ENCODE measurements around the gene MCCD1. TPM values are rescaled to one million over a fixed set of nuclear protein-coding genes. Genes with fewer than 3 reads are reported as not detected.
A peak's percentile ranks its signal among the peaks of the same experiment; 100 is the strongest.
"Not testable (repeated sequence)": the region's sequence is repeated elsewhere in the genome, so short reads cannot be mapped to it uniquely, and the experiment has no call there.

MCCD1 gene, protein sequence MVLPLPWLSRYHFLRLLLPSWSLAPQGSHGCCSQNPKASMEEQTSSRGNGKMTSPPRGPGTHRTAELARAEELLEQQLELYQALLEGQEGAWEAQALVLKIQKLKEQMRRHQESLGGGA
- polyA plus RNA-seq (2013, experiment 1 of 2; ENCODE audit: insufficient read length) = not detected
- polyA plus RNA-seq (2013, experiment 2 of 2; ENCODE audit: insufficient read length) = not detected

DNA sequence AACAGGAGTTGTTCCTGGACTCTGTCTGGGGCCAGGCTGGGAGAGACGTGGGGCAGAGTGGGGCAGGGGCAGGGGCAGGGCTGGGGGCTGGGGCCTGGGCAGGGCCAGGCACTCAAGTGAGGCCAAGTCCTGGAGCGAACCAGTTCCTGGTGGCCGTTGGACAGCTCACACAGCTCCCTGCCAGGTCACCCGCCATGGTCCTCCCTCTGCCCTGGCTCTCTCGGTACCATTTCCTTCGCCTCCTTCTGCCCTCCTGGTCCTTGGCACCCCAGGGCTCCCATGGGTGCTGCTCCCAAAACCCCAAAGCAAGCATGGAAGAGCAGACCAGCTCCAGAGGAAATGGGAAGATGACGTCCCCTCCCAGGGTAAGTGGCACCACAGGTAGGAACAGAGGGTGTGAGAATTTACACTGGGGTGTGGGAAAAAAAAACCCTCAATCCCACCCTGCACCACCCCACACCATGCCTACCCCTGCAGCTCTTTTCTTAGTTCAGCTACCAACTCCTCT is at the start of gene MCCD1:
TSS of gene MCCD1 (plus strand) at position 142 of the 508 bp plus-strand sequence. CDS start at position 195, 53 bp downstream.
- no peak for DNase-seq

DNA sequence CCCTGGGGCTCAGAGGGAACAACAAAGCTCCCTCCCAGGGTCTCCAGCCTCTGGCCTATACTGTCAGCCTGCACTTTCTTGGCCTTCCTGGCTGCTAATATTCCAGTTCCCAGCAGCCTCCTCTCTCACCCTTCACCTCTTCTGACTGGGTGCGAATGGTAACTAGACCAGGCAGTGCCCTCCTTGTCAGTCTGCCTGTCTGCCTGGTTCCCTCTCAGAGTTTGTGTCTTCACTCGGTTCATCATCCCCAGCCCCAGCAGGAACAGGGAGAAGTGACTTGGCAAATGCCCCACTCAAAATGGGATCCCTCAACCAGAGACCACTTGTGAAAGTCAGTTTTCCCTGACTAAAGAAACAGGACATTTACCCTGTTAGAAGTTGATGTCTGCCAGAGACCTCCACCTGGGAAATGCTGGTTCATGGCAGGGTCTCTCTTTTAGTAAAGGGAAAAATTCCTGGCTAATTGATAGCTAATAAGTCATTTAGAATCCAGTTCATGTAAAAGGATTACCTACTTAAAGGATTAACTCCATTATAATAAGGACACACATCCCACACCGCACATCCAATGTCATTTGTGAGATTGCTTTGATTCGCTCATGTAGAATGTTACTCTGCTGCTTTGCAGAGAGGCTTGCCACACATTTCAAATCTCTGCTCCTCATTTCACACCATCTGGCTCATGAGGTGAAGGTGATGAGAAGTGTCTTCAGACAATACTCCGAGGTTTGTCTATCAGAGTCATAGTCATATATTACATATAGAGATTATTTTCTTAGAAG is 49.4 kb upstream of the MCCD1 start:
- no peak for DNase-seq

DNA sequence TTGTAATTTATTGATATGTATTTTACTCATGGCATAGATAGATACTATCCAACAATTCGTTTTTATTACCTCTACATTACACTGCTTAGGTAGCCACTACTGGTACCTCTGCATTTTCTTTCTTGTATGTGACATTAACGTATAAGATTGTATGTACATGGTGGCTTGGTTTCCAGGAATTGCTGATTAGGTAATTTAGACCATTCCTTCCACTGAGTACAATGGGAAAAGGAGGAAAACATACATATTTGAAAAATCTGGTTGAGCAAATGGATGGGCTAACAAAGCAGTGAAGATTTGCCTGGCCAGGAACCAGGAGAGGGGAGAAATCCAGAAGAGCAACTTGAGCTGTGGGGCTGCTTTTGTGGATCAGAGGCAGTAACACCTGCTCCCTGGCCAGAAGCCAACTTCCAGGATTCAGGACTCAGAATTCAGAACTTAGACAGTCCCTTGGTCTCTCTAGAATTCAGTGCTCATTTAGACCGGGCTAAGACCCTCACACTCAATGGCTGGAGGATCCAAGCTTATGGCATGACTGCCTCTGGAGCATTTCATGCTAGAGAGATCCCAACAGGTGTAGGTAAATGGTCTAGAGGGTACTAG is 48.7 kb upstream of the MCCD1 start:
- no peak for DNase-seq

DNA sequence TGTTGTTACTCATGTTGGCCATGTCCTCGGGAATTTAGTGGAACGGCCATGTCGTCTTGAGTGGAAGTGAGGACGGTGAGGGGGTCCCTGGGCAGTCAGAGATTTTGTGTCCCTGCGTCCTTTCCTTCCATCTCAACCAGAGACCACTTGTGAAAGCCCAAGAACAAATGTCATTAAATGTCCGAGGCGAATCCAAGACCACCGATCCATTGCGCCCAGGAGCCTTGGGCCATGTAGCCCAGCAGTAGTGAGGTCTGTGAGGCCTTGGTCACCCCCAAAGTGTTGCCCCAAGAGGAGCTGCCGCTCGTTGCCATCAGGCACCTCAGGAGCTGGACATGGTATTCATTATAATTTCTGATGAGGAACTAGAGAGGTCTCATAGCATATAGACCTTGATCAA is 48.2 kb upstream of the MCCD1 start:
- DNase-seq = no peak

DNA sequence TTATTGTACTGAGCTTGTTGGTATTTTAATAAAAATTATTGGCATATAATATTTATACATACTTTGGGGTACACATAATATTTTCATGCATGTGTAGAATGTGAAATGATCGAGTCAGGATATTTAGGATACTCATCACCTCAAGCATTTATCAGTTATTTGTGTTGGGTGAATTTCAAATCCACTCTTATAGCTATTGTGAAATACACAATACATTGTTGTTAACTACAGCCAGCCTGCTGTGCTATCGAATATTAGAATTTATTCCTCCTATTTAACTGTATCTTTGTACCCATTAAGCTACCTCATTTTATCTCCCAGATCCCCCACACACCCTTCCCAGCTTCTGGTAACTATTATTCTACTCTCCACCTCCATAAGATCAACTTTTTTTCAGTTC is 45.4 kb upstream of the MCCD1 start:
- DNase-seq = no peak

DNA sequence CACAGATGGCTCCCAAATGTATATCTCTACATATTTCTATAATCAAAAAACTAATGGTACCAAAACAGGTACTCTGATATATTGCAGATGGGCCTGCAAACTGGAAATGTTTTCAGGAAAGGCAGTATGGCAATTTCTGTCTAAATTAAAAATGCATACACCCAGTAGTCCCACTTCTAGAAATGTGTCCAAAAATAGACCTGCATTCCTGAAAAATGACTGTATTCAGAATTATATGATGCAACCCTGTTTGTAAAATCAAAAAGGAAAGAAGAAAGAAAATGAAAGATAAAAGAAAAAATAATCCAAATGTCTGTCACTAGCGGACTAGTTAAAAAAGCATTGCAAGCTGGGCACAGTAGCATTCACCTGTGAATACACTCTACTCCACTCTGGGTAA is 43.7 kb upstream of the MCCD1 start:
- peak; percentile 50 for DNase-seq

DNA sequence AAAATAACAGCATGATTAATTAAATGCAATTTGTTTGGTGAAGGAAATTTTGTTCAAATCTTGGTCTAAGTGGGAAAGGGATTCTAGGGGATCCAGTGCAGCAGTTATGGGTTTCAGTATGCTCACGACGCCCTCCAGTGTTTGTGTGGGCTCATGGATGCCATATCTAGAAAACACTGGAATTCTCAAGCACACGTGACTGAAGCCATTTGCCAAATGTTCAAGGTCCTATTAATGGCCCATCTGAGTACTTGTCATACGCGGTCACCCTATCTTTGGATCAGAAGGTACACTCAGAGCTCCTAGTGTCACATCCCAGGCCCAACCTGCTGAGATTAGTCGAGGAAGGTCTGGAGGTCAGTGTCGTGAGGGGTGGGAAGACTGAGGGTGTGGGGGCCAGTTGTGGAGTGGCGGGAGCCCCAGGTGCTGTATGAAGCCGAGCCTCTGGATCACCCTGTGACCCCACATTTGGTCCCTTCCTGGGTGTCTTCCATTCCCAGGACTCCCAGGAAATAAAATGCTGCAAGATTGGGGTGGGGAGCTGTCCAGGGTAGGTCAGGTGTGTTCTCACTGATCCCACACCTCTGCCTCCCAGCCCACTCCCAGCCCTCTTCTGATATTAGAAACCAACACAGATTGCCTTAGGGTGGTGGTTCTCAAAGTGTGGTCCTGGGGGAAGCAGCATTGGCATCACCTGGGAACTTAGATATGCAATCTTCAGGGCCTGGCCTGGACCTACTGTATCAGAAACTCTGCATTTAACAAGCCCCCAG is 42.5 kb upstream of the MCCD1 start:
- DNase-seq = not testable (repeated sequence)

DNA sequence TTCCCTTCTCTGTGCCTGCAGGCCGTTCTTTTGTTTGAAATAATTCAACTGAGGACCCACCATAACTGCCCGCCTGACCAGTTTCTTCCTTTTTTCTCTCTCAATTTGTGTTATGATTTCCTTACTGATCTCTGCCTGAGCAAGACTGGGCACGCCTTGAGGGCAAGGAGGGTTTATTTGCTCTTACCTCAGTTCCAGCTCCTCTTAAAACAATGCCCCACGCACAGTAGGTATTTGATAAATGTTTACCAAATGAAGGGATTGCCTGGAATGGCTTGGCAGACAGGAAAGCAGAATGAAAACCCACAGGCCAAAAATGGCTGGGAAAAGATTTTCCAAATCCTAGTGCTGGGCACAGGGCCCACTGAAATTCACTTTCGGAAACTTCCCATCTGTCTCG is 41.1 kb upstream of the MCCD1 start:
- not testable (repeated sequence) for DNase-seq

DNA sequence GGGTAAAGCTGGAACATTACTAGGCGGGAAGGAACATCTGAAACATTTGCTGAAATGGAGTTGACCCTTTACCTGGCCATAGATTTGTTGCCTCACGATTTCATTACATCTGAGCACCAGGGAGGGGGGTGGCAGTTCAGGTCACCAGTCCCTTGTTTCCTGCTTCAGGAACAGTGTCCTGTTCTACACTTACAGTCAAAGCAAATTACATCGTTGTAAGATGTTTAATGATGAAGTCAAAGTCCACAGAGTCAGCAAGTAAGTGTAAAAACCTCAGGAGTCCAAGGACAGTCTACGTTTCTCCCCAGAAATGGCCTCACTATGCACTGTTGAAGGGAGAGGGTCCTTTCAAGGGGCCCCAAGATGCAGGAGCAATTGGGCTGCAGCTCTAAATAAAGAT is 39.7 kb upstream of the MCCD1 start:
- DNase-seq = no peak

DNA sequence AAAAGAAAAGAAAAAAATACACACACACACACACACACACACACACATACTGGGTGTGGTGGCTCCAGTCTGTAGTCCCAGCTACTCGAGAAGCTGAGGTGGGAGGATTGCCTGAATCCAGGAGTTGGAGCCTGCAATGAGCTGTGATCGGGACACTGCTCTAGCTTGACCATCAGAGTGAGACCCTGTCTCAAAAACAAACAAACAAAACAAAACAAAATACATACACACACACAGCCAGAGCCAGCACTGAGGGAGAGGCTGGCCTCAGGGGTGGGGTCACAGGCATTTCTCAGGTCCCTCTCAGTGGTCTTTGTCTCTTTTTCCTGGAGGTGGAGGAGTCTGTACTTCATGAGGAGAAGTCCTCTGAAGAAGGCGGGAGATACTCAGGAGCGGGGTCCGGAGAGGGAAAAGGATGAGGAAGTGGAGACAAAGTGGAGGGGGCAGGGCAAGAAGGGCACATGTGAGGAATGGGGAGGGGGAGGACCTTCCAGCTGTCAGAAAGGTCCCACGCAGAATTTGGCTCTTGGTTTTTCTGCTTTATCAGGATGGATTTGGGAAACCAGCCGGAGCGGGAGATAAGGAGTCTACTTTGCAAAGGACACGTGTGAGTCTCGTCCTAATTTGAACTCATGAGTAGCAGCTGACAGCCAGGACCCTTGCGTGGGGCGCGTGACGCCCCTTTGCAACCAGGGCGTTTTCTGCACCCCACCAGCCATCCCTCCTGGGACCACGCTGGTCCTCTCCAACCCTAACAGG is 38.5 kb upstream of the MCCD1 start:
- DNase-seq = no peak

DNA sequence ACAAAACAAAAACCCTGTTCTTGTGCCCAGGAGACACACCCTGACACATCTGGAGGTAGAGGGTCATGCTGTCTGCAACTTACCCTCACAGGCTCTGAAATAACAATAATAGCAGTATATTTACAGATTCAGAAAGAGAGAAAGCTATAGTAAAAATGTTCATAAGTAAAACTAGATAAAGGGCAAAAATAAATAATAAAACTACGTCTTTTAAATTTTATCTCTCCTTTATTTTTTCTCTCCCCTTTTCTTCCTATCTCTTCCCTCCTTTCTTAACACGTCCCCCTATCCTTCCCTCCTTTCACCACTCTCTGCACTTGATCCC is 35.2 kb upstream of the MCCD1 start:
- not testable (repeated sequence) for DNase-seq

DNA sequence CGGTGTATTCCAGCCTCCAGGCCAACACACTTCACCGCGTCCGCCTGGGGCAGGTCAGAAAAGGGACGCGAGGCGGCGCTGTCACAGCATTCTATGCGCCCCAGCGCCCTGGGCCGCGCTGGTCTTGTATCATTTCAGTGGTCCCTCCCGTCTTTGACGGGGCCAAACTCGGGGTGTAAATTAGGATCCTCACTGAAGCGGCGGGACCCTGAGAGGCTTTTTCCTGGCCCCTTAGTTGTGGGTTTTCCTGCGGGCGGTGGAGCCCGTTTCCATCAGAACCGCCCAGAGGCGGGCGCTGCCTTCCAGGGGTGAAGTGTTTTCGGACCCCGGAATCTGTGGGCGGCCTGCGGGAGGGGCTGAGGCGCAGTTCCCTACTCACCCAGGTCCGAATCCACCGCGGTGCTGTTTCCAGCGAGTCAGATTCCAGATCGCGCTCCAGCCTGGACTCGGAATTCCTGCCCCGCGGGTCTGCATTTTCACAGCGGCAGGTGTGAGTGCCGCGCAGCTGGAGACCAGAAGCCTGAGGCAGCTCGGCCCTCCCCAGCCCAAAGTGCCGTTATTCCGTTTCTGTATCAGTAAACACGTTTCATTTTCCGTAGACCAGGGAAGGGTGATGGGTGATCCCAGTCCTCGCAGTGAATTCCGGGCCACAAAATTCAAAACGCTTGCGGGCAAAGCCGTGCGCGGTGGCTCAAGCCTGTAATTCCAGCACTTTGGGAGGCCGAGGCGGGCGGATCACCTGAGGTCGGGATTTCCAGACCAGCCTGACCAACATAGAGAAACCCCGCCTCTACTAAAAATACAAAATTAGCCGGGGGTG is 34.7 kb upstream of the MCCD1 start:
- DNase-seq = peak; percentile 74

DNA sequence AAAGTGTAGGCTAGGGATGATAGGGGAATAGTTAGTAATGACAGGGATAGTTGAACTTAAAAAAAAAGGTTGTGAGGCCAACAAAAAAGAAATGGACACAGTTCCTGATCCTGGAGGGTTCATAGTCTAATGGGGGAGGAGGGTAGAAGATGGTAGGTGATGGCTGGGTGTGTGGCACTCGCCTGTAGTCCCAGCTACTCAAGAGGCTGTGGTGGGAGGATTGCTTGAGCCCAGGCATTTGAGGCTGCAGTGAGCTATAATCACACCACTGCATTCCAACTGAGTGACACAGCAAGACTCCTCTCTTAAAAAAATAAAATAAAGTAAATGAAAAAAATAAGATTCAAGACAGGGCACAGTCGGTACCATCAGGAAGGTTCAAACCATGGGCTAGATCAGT is 33.2 kb upstream of the MCCD1 start:
- DNase-seq = peak; percentile 83

DNA sequence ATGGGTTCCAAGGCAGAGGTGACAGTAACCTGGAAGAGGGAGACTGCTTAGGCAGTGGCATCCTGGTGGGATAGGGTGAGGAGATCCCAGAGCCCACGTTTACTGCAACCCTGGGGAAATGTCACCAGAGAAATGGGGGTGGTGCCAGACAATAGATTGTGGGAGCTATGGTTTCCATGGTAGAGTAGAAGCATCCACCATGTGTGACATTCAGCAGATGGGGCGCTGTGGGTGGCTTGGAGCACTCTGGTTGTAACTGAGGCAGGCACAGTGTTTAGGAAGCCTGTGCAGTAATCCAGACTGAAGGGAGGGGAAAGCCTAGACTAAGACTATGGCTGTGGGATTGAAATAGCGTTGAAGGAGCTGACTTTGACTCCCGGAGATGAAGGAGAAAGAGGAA is 31.9 kb upstream of the MCCD1 start:
- DNase-seq = not testable (repeated sequence)

DNA sequence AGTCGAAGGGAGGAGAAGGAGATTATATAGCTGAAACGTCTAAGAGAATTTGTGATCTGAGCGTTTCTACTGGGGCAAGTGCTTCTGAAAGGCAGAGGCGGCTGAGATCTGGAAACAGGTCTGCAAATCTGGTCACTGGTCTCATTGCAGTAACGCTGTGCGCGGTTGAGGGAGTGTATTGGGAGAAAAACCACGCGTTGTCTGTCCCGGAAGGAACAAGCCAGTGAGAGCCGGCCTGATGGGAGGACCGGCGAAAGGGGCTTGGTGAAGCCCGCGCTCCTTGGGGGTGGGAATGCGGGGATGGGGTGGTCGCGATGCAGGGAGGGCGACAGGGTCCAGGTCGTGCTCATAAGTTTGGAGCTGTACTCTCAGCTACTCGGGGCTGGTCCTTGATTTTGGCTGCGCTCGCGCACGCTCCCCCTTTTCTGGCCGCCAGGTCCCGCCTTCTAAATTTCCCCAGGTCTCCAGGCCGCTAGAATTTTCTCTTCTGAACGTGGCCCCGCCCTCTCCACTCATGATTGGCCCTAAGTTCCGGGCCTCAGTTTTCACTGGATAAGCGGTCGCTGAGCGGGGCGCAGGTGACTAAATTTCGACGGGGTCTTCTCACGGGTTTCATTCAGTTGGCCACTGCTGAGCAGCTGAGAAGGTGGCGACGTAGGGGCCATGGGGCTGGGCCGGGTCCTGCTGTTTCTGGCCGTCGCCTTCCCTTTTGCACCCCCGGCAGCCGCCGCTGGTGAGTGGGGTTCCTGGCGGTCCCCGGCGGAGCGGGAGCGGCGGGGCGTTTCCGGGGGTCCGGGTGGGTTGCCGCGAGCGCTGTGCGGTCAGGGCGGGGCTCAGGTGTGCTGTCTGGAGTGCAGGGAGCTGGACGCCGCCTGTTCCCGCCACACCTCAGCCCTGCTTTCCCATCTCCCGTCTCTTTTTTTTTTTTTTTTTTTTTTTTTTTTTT is 31.0 kb upstream of the MCCD1 start, which contains the start of gene MICB:
TSS of gene MICB (plus strand) at position 615 of the 946 bp plus-strand sequence. CDS start at position 664, 49 bp downstream.
- peak; percentile 75 for DNase-seq

DNA sequence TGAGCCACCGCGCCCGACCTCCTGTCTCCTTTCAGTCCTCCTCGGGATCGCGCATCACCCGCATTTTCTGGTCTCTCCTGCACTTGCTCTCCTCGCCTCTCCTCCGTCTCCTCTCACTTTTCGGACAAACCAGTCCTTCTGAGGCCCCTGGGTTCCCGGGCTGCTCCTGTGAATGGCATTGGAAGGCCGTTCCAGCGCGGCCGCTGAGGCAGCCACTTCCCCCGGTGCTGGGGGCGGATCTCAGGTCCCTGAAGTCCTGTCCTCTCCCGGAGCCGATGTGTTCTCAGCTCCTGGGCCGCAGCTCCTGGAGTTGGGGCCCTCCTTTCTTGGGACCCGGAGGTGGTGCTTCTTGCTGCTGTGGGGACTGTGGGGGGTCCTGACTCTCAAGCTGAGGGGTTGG is 30.0 kb upstream of the MCCD1 start:
- DNase-seq = no peak

DNA sequence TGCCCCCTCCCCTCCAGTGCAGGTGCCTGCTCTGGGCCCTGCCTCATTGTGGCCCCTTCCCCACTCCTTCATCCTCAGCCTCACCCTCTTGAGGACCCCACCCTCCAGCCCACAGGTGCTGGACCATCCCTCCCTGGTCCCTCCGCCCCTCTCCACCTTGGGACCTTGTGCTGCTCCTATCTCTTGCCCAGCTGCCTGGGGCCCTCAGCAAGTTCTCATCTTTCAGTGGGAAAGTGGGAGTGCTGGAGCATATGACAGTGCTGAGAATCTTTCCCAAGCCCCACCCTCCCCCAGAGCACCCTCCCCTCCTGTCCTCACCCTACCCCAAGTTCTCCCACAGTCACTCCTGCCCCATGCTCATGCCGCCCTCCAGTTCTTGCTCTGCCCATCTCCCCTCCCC is 29.1 kb upstream of the MCCD1 start:
- not testable (repeated sequence) for DNase-seq

DNA sequence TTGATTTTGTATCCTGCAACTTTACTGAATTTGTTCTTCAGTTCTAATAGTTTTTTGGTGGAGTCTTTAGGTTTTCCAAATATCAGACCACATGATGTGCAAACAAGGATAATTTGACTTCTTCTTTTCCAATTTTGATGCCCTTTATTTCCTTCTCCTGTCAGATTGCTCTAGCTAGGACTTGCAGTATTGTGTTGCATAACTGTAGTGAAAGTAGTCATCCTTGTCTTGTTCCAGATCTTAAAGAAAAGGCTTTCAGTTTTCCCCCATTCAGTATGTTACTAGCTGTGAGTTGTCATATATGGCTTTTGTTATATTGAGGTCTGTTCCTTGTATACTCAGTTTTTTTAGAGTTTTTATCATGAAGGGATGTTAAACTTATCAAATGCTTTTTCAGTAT is 26.2 kb upstream of the MCCD1 start:
- DNase-seq = no peak

DNA sequence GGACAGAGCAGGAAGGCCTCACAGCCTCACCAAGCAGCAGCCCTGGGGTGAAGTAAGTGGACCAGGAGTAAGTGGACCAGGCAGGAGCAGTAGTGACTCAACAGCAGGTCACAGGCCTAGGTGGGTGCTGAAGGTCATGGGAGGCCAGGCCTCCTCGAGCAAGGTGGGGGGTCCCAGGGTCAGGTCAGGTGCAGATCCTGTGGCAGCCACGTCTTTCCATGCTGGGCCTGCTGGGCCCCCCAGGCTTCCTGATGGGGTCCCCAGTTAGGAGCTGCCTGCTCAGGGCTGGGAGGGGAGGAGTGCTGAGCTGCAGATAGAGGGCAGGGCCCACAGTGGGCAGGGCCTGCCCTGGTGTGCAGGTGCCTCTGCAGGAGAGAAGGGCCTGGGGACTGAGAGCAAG is 19.7 kb upstream of the MCCD1 start:
- DNase-seq = not testable (repeated sequence)

DNA sequence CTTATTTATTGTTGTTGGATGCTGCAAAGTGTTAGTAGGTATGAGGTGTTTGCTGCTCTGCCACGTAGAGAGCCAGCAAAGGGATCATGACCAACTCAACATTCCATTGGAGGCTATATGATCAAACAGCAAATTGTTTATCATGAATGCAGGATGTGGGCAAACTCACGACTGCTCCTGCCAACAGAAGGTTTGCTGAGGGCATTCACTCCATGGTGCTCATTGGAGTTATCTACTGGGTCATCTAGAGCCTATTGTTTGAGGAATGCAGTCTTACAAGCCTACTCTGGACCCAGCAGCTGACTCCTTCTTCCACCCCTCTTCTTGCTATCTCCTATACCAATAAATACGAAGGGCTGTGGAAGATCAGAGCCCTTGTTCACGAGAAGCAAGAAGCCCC is 18.8 kb upstream of the MCCD1 start:
- no peak for DNase-seq
